ENCODE data around the gene TAF6L.
"Not testable (repeated sequence)": the region's sequence is repeated elsewhere in the genome, so short reads cannot be mapped to it uniquely, and the experiment has no call there.

Gene TAF6L

DNA sequence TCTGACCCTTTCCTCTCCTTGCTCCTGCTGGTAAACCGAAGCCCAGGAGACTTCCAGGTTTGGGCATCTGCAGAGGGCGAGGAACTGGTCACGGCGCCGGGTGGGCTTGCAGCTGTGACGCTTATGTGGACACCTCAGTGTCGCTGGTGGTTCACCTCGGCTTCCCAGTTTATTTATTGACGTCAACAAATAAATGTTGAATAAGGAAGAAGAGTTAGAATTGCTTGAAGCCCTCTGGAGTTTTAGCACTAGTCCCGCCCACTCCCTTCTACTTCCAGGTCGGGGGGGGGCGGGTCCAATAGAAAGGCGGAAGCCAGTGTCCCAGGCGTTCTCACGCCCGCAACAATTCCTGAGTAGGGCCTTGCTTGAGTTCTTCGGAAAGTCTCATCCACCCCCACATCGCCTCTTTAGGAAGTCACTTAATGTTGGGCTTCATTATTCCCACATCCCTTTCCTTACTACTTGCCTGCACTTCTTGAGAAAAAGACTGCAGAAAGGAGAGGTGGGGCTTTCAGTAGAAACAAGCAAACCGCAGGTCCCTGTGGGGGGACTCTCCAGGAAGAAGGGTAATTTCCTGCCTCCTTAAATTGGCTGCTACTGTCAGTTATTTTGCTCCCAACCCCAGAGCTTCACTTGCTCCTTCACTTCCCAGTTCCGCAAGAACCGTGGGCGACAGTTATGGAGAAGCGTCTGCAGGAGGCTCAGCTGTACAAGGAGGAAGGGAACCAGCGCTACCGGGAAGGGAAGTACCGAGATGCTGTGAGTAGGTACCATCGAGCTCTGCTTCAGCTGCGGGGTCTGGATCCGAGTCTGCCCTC lies 42.8 kb upstream of the TAF6L start, which contains the start of gene TTC9C:
Gene TTC9C, plus strand, starts transcription at position 316 of the 818 bp plus-strand sequence. Its CDS starts 363 bp downstream, at position 679.
- Histone ChIP-seq H3K27ac (peak within 1 kb of the TSS; percentile 98), H3K36me3 (peaks cover 24% of the 10 kb centered on the region), H3K4me1 (peaks cover 53% of the 10 kb centered on the region), H3K4me2 (peak within 1 kb of the TSS; percentile 96), H3K4me3 (peak within 1 kb of the TSS; percentile 99), H3K27me3 (no peaks in the 10 kb centered on the region), H4K20me1 (peaks cover 66% of the 10 kb centered on the region), H3K9me3 (no peaks in the 10 kb centered on the region), H3K9ac (peak within 1 kb of the TSS; percentile 98)
- TF ChIP-seq Cebpa-rat (IDR thresholded peaks at IDR 0.05) = no peak

DNA sequence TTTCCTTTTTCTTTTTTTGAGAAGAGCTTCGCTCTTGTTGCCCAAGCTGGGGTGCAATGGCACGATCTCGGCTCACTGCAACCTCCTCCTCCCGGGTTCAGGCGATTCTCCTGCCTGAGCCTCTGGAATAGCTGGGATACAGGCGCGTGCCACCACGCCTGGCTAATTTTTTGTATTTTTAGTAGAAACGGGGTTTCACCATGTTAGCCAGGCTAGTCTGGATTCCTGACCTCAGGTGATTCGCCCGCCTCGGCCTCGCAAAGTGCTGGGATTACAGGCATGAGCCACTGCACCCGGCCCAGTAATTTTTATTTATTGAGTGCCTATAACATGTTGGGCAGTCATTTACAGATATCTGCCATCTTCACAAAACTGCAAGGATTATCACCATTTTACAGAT lies 41.1 kb upstream of the TAF6L start:
- H3K4me3 ChIP-seq = peak overlapping the region; percentile 99
- peaks cover 55% of the 10 kb centered on the region for H4K20me1 ChIP-seq
- not testable (repeated sequence) for H3K9me3 ChIP-seq, H3K27me3 ChIP-seq
- peaks cover 36% of the 10 kb centered on the region for H3K4me1 ChIP-seq
- H3K4me2 ChIP-seq = peak overlapping the region; percentile 96
- H3K9ac ChIP-seq = peak overlapping the region; percentile 98
- peaks cover 30% of the 10 kb centered on the region for H3K36me3 ChIP-seq
- peak overlapping the region; percentile 98 for H3K27ac ChIP-seq

DNA sequence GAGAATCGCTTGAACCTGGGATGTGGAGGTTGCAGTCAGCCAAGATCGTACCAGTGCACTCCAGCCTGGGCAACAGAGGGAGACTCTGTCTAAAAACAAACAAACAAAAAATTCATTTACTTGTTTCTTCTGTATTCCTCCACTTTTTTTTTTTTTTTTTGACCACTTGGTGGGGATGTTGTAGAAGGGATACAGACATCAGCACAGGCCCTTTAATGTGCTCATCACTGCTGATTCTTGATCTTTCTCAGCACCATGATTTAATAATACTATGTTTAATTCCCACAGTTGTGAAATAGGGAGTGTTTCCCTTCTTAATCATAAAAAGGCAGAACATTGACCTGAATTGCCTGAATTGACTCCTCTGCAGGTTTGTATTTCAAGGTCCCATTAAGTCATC lies 38.4 kb upstream of the TAF6L start:
- H3K9me3 ChIP-seq = no peaks in the 10 kb centered on the region
- H3K4me1 ChIP-seq = peaks cover 33% of the 10 kb centered on the region
- H3K4me2 ChIP-seq = peak overlapping the region; percentile 56
- H4K20me1 ChIP-seq = peaks cover 40% of the 10 kb centered on the region
- no peak overlapping the region for H3K4me3 ChIP-seq
- no peaks in the 10 kb centered on the region for H3K27me3 ChIP-seq
- H3K36me3 ChIP-seq = peaks cover 57% of the 10 kb centered on the region
- H3K27ac ChIP-seq = no peak overlapping the region
- H3K9ac ChIP-seq = 0 out of 2 replicates have a peak overlapping the region, but pooled peaks have one; percentile 28
- TF ChIP-seq Cebpa-rat (IDR thresholded peaks at IDR 0.05) = no peak

DNA sequence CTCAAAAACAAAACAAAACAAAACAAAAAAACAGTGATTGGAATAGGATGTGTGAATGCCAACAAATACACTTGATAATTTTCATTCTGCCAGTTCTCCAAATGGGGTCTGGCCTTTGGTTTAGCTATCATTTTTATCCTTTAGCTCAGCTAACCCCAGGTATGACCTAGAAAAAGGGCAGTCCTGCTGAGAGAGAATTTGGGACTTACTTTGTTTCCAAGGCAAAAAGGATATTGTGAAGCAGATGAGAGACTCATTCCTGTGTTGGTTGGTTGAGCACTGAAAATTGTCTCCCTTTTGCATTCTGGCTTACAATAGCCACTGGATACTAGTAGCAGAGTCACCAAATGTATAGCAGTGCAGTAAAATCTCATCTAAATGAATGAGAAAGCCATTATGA lies 34.0 kb upstream of the TAF6L start:
- H3K36me3 ChIP-seq = peaks cover 90% of the 10 kb centered on the region
- no peaks in the 10 kb centered on the region for H3K27me3 ChIP-seq
- H3K4me3 ChIP-seq = no peak overlapping the region
- no peak overlapping the region for H3K27ac ChIP-seq
- H3K4me2 ChIP-seq = no peak overlapping the region
- TF ChIP-seq Cebpa-rat (IDR thresholded peaks at IDR 0.05) = no peak
- peaks cover 17% of the 10 kb centered on the region for H4K20me1 ChIP-seq
- peaks cover 5% of the 10 kb centered on the region for H3K4me1 ChIP-seq
- no peak overlapping the region for H3K9ac ChIP-seq
- no peaks in the 10 kb centered on the region for H3K9me3 ChIP-seq

DNA sequence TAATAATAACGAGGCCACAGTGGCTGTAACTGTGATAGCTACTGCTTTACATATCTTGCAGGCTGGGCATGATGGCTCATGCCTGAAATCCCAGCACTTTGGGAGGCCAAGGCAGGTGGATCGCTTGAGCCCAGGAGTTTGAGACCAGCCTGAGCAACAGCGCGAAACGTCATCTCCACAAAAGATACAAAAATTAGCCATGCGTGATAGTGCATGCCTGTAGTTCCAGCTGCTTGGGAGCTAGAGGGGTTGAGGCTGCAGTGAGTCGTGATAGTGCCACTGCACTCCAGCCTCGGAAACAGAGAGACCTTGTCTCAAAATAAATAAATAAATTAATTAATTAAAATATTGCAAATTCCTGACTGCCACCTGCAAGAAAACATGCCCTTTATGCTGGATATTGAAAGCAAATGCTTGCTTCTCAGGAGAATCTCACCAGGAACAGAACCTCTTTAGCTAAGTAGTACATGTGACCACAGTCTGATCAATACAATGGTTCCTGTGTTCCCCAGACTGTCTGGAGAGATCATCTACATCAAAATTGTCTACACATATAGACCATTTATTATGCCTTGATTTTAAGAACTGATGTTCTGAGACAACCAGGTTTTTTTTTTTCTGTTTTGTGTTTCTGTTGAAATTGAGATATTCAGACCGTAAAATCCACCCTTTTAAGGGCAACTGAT lies 23.6 kb upstream of the TAF6L start:
- peak overlapping the region; percentile 75 for H3K4me2 ChIP-seq
- H3K4me1 ChIP-seq = peaks cover 49% of the 10 kb centered on the region
- peaks cover 29% of the 10 kb centered on the region for H3K36me3 ChIP-seq
- peak overlapping the region; percentile 50; the same call in 1 of the 2 replicates for H3K27ac ChIP-seq
- peak overlapping the region; percentile 52; the same call in 1 of the 2 replicates for H3K9ac ChIP-seq
- no peak for TF ChIP-seq Cebpa-rat (IDR thresholded peaks at IDR 0.05)
- H3K27me3 ChIP-seq = no peaks in the 10 kb centered on the region
- no peaks in the 10 kb centered on the region for H3K9me3 ChIP-seq
- H4K20me1 ChIP-seq = no peaks in the 10 kb centered on the region
- no peak overlapping the region for H3K4me3 ChIP-seq

DNA sequence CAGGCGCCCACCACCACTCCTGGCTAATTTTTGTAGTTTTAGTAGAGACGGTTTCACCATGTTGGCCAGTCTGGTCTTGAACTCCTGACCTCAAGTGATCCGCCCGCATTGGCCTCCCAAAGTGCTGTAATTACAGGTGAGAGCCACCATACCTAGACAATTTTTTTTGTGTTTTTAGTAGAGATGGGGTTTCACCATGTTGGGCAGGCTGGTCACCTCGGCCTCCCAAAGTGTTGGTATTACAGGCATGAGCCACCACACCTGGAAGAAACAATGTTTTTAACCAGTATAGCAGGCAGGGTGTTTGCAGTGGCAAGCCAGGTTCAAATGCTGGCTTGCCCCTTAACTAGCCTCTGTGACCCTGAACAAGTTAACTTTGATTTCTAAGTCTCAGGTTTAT lies 21.3 kb upstream of the TAF6L start:
- H4K20me1 ChIP-seq, H3K27ac ChIP-seq, H3K9me3 ChIP-seq, H3K9ac ChIP-seq, H3K4me2 ChIP-seq, H3K4me3 ChIP-seq, H3K27me3 ChIP-seq: not testable (repeated sequence)
- Histone ChIP-seq H3K4me1 (peaks cover 64% of the 10 kb centered on the region), H3K36me3 (peaks cover 27% of the 10 kb centered on the region)

DNA sequence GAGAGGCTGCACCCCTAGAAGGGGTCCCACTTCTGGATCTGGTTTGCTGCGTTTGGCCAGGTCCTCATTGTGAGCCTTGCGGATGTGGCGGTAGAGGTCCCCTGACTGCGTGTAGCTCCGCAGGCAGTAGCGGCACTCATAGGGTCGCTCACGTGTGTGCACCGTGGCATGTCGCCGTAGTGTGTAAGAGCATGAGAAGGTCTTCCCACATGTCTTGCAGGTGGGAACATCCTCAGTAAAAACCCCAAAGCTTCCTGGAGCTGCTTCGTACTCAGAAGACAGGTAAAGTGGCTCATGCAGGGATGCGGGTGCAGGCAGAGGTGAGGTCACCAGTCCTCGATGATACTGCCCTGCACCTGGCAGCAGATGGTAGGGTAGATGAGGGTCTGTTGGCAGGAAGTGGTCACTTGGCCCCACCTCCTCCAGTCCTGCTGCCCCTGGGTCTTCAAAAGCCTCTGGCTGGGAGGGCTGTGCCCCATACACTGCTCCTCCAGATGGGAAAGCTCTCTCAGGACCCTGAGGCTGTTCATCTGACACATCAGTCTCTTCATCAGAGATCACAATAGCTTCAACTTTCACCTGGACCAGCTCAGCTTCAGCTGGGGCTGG lies 18.9 kb upstream of the TAF6L start:
- peak overlapping the region; percentile 96 for H3K4me2 ChIP-seq
- no peaks in the 10 kb centered on the region for H3K9me3 ChIP-seq
- no peak overlapping the region for H3K9ac ChIP-seq
- no peak overlapping the region for H3K27ac ChIP-seq
- H3K4me1 ChIP-seq = peaks cover 54% of the 10 kb centered on the region
- H3K36me3 ChIP-seq = peaks cover 27% of the 10 kb centered on the region
- H4K20me1 ChIP-seq = peaks cover 6% of the 10 kb centered on the region; the same call in 1 of the 2 replicates
- no peaks in the 10 kb centered on the region for H3K27me3 ChIP-seq
- TF ChIP-seq Cebpa-rat (IDR thresholded peaks at IDR 0.05) = no peak
- H3K4me3 ChIP-seq = no peak overlapping the region

DNA sequence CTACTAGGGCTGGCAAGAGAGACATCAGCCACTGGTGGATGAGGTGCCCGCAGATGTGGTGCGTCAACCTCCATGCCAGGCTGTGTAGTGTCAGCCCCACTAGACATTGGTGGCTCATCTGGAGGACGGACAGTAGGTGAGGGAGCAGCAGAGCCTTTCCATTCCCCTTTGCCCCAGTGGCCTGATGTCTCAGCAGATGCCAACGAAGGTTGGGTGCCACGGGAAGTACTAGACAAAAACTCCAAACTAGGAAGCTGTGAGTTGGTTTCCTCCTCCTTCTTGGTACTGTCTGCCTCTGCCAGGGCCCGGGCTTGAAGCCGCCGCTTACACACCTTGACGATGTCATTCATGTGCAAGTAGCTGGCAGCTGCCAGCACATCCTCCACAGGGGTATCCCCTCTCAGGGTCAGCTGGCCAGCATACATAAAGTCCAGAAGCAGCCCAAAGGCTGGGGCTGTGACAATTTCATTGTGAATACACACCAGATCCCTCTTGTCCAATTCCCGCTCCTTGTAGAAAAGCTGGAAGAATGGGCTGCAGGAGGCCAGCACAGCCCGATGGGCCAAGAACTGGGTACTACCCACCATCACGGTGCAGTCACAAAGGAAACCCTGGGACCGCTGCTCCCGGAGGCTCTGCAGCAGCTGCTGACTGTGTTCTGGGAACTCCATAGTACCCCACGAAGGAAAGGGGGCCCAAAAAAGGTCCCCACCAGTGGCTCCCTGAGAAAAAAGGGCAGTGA lies 18.0 kb upstream of the TAF6L start:
- Histone ChIP-seq H3K4me3 (peak overlapping the region; percentile 73), H3K9me3 (no peaks in the 10 kb centered on the region), H4K20me1 (peaks cover 6% of the 10 kb centered on the region; the same call in 1 of the 2 replicates), H3K4me2 (peak overlapping the region; percentile 96), H3K27me3 (no peaks in the 10 kb centered on the region), H3K27ac (peak overlapping the region; percentile 95), H3K9ac (peak overlapping the region; percentile 91; the same call in 1 of the 2 replicates), H3K4me1 (peaks cover 45% of the 10 kb centered on the region), H3K36me3 (peaks cover 27% of the 10 kb centered on the region)
- no peak for TF ChIP-seq Cebpa-rat (IDR thresholded peaks at IDR 0.05)
